ENCODE data around the gene CD99L2.

Gene CD99L2

GRCh38 chrX:150761819-150762216, 136.7 kb downstream of the CD99L2 start:
- DNase-seq = no peak

GRCh38 chrX:150761176-150761818, 137.2 kb downstream of the CD99L2 start:
- DNase-seq = no peak

DNA sequence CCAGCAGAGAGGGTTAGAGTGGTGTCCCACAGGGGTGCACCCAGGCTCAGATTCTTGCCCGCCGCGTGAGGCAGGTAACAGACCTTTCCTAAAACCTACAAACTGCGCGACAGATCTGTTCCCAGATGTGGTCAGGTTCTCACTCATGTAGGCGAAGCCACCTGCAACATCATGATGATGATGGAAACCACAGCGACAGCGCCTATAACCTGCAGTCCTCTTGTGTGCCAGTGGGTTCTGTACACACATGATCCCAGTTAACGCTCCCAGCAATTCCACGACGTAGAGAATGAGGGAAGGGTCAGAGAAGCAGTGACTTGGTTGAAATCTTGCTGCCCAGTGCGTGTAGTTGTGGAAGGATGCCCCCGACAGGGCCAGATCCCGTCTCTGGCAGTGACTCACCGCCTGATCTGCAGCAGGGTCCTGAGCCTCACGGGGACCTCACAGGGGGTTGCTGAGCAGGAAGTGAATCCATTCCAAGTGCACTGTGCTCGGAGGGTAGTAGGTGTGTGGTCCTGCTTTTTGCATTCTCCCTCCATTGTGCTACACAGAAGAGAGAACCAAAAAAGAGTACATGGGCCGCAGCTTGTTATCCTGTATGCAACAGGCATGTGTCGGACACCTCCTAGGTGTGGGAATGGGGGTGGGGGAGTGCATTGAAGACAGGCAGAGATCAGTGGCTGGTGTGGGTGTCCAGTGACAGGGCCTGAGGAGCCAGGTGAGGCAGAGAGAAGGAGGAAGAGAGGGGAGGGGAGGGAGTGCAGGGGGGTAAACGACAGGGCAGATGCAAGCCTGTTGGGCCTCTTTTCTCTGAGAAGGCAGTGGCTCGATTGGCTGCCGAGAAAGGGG, 138.7 kb downstream of the CD99L2 start:
- no peak for DNase-seq

GRCh38 chrX:150757371-150757770, 141.1 kb downstream of the CD99L2 start:
- DNase-seq = no peak

DNA sequence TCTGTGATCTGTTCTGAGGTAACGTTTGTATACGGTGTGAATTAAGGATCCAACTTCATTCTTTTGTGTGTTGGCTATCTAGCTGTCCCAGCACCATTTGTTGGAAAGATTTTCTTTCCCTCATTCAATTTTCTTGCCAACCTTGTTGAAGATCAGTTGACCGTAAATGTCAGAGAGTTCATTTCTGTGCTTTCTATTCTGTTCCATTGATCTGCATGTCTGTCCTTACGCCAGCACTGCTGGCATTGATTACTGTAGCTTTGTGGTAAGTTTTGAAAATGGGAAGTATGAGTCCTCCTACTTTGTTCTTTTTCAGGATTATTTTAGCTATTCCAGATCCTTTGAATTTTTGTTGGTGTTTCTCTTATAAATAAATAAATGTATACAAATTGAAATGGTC, 144.5 kb downstream of the CD99L2 start:
- no peak for DNase-seq

DNA sequence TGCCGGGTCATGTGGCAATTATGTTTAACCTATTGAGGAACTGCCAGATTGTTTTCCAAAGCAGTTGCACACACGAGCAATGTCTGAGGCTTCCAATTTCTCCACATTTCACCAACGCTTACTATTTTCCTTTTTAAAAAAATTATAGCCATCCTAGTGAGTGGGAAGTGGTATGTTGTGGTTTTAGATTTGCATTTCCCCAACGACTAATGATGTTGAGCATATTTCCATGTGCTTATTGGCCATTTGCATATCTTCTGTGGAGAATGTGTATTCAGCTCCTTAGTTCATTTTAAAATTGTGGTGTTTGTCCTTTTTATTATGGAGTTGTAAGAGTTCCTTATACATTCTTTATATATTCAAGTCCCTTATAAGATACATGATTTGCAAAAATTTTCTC, 145.1 kb downstream of the CD99L2 start:
- DNase-seq = no peak

- no peak for DNase-seq
Measured at GRCh38 chrX:150752124-150752523, 146.3 kb downstream of the CD99L2 start.

DNA sequence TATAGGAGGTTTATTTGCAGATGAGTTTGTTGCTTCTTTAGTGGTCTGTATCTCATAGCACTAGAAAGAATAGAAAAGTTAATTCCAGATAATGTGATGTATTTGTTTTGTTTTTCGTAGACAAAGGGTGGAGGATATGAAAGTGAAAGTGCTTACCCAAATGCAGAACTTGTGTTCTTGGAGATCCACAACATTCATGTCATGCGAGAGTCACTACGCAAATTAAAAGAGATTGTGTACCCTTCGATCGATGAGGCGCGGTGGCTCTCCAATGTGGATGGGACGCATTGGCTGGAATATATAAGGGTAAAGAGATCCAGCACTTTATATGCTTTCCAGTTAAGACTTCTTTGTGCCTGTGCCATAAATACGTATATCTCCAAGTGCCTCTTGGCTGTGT, 162.0 kb downstream of the CD99L2 start:
- peak in 1 of 2 donors; percentile 1 for DNase-seq

DNA sequence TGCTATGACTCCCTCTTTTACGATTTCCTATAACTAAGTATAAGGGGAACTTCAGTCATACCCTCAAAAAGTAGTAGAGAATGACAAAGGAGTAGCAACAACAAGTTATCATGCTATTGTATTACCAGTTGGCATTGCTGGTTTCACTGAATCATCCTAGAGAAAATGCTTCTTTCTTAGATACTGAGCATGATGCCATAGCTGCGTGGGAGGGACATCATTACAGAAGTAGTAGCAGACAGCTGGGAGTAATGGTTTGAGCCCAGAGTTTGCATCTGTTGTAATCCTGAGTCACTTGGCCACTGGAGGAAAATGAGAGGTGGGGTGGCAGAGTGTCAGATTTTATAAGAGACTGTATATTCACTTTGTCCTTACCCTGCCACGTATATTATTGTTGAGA, 166.7 kb downstream of the CD99L2 start:
- no peak for DNase-seq

DNA sequence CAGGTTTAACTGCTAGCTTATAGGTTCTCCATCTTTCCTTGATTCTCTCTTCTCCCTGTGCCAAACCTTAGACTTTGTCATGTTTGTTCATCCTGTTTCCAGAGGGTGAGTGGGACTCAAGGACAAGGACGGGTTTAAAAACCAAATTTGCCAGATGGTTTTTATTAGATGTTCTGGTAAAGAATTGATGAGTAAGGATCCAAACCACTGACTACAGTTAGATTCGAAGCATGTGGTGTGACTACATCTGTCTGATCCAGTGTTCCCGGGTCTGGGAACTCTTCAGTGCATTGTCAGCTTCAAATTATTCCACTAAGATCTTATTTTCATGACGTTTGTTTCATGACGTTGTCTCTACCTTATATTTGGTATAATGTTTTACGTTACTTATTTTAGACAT, 167.7 kb downstream of the CD99L2 start:
- DNase-seq = no peak

DNA sequence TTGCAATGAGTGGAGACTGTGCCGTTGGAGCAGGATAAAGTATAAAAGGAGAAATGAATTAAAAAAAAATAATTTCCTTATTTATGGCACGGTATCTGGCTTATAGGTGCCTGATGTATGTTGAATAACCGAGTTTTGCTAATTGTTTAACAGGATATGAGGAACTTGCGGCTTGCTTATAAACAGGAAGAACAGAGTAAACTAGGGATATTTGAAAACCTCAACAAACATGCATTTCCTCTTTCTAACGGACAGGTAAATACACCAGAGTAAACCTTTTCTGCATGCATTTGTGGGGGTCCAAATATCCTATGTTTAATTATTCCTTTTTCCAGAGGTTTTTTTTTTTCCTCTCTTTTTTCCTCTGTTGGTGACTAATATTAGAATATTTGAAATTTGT, 168.5 kb downstream of the CD99L2 start:
- no peak for DNase-seq

GRCh38 chrX:150719621-150720020, 178.8 kb downstream of the CD99L2 start:
- DNase-seq = no peak

All from CD4-positive, alpha-beta T cell treated with Interleukin-4 for 1 hour (primary cell).